DND-41 (cell line): Measurements from ENCODE around the gene RHAG.

Source experiments
- ATAC-seq: fragments of 200-7000 bp; cut with Tn5 transposase; 3 replicates; pipeline ENCODE4 v1.9.1; 2021; ENCODE audit warnings: low read depth; ENCODE audit not compliant: insufficient read depth
- DNase-seq: peaks from one replicate; pipeline ENCODE4 v3.0.0-alpha.2; 2020
- H2AFZ ChIP-seq: 2 replicates; pipeline ENCODE4 v1.6.0; 2012; ENCODE audit warnings: low read depth, low read length
- H3K27ac ChIP-seq: 2 replicates; pipeline ENCODE4 v1.5.1; 2012; ENCODE audit warnings: low read length, inconsistent platforms
- H3K27me3 ChIP-seq: fragments of 200-600 bp; sonication (generic); 2 replicates; pipeline ENCODE4 v1.6.0; 2012; ENCODE audit warnings: low read length, mild to moderate bottlenecking, inconsistent platforms; ENCODE audit not compliant: insufficient read depth, poor library complexity
- H3K36me3 ChIP-seq: 2 replicates; pipeline ENCODE4 v1.5.1; 2012; ENCODE audit warnings: low read length, inconsistent platforms; ENCODE audit not compliant: insufficient read depth
- H3K4me1 ChIP-seq: 2 replicates; pipeline ENCODE4 v1.5.1; 2012; ENCODE audit warnings: mild to moderate bottlenecking, low read length; ENCODE audit not compliant: insufficient read depth
- H3K4me2 ChIP-seq: 2 replicates; pipeline ENCODE4 v1.6.0; 2012; ENCODE audit warnings: mild to moderate bottlenecking, moderate library complexity, low read length, inconsistent platforms; ENCODE audit not compliant: insufficient read depth
- H3K4me3 ChIP-seq, 2 experiments: fragments of 200-600 bp in 1 of 2; shearing (Covaris generic) in 1 of 2; 2 replicates each; pipeline ENCODE4 v1.5.1; 2012 to 2016; ENCODE audit warnings: inconsistent platforms in 2 of 2, low read length in 2 of 2, mild to moderate bottlenecking in 2 of 2, low read depth in 1 of 2, moderate library complexity in 1 of 2
- H3K79me2 ChIP-seq: 2 replicates; pipeline ENCODE4 v1.6.0; 2012; ENCODE audit warnings: low read length, inconsistent platforms; ENCODE audit not compliant: insufficient read depth
- H3K9ac ChIP-seq: 2 replicates; pipeline ENCODE4 v1.6.0; 2012; ENCODE audit warnings: low read depth, mild to moderate bottlenecking, inconsistent platforms, low read length, moderate library complexity
- H3K9me3 ChIP-seq: 2 replicates; pipeline ENCODE4 v1.5.1; 2012; ENCODE audit warnings: low read length, moderate library complexity, mild to moderate bottlenecking, inconsistent platforms; ENCODE audit not compliant: insufficient read depth, severe bottlenecking
- H4K20me1 ChIP-seq: 2 replicates; pipeline ENCODE4 v1.6.0; 2012; ENCODE audit warnings: low read length; ENCODE audit not compliant: insufficient read depth
- CTCF ChIP-seq: IDR thresholded peaks from 2 replicates; pipeline ENCODE4 v1.5.1; 2012; ENCODE audit warnings: borderline replicate concordance, low read length, moderate library complexity, mild to moderate bottlenecking; ENCODE audit not compliant: poor library complexity, severe bottlenecking; ENCODE audit errors: extremely low read depth
- EZH2 ChIP-seq: IDR thresholded peaks from 3 replicates; pipeline ENCODE4 v1.6.1; 2012; ENCODE audit warnings: borderline replicate concordance, low read depth, mild to moderate bottlenecking, moderate library complexity, low read length, inconsistent platforms; ENCODE audit not compliant: severe bottlenecking

Gene RHAG

DNA sequence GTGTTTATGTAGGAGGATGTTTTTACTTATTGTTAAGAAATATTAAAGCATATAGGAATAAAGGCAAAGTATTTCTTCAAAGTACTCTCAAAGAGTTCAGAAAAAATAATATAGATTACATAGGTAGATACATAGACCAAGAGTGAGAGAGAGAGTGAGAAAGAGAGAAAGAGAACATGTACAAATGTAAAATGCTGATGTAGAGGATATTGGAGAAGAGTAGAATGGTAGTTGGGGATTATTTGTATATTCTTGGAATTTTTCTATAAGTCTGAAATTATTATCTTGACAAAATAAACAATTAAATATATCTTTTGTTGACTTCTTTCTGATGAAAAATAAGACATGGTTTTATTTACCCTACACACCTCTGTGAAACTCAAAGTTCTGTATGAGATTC lies 57.0 kb downstream of the RHAG start:
- ATAC-seq (no peak), DNase-seq (no peak)
- no peaks in the 10 kb centered on the region for H3K79me2 ChIP-seq
- H3K27ac ChIP-seq, result no peak overlapping the region
- H4K20me1 ChIP-seq, result no peaks in the 10 kb centered on the region
- no peak overlapping the region for H3K4me3 ChIP-seq
- TF ChIP-seq CTCF, result no peak
- no peak for TF ChIP-seq EZH2
- no peak overlapping the region for H3K9ac ChIP-seq
- H3K36me3 ChIP-seq, result no peaks in the 10 kb centered on the region
- no peaks in the 10 kb centered on the region for H3K4me1 ChIP-seq
- H3K4me2 ChIP-seq, result no peak overlapping the region
- no peaks in the 10 kb centered on the region for H3K9me3 ChIP-seq
- H2AFZ ChIP-seq, result no peak overlapping the region
- no peaks in the 10 kb centered on the region for H3K27me3 ChIP-seq

GRCh38 chr6:49576618-49577017 lies 60.0 kb downstream of the RHAG start:
- Histone ChIP-seq H3K9me3 (no peaks in the 10 kb centered on the region), H3K4me3 (no peak overlapping the region), H3K27ac (no peak overlapping the region), H3K36me3 (no peaks in the 10 kb centered on the region), H4K20me1 (no peaks in the 10 kb centered on the region), H3K79me2 (no peaks in the 10 kb centered on the region), H3K9ac (no peak overlapping the region), H3K4me2 (no peak overlapping the region), H3K4me1 (no peaks in the 10 kb centered on the region), H3K27me3 (no peaks in the 10 kb centered on the region), H2AFZ (no peak overlapping the region)
- ATAC-seq (no peak), DNase-seq (no peak)
- TF ChIP-seq EZH2 (no peak), CTCF (no peak)

GRCh38 chr6:49570474-49571079 lies 66.1 kb downstream of the RHAG start:
- no peak overlapping the region for H2AFZ ChIP-seq
- no peaks in the 10 kb centered on the region for H3K9me3 ChIP-seq
- no peak for ATAC-seq

More at GRCh38 chr6:49570474-49571079, 66.1 kb downstream of the RHAG start:
- TF ChIP-seq CTCF, result no peak
- no peak for TF ChIP-seq EZH2
- Histone ChIP-seq H4K20me1 (no peaks in the 10 kb centered on the region), H3K36me3 (no peaks in the 10 kb centered on the region), H3K27me3 (no peaks in the 10 kb centered on the region), H3K4me2 (no peak overlapping the region), H3K4me3 (no peak overlapping the region), H3K79me2 (no peaks in the 10 kb centered on the region), H3K27ac (no peak overlapping the region), H3K4me1 (no peaks in the 10 kb centered on the region), H3K9ac (no peak overlapping the region)
- DNase-seq, result no peak
